Parathyroid adenoma (tissue), 2 donors: ENCODE measurements around the gene PHC3.

Source experiments
- H2AFZ ChIP-seq: fragments of 300-600 bp; sonication (generic); one replicate; pipeline ENCODE4 v1.7.0; 2017; ENCODE audit warnings: antibody characterized with exemption, mild to moderate bottlenecking
- H3K27ac ChIP-seq: fragments of 300-600 bp; sonication (generic); one replicate; pipeline ENCODE4 v1.7.0; 2017
- H3K27me3 ChIP-seq: fragments of 300-600 bp; sonication (generic); one replicate; pipeline ENCODE4 v1.7.0; 2017; ENCODE audit warnings: low read length; ENCODE audit not compliant: control insufficient read depth, insufficient read depth
- H3K36me3 ChIP-seq: fragments of 300-600 bp; sonication (generic); one replicate; pipeline ENCODE4 v1.7.0; 2017; ENCODE audit warnings: low read length; ENCODE audit not compliant: control insufficient read depth, insufficient read depth
- H3K4me1 ChIP-seq: fragments of 300-600 bp; sonication (generic); one replicate; pipeline ENCODE4 v1.7.0; 2017; ENCODE audit warnings: control low read depth
- H3K4me2 ChIP-seq: fragments of 300-600 bp; sonication (generic); one replicate; pipeline ENCODE4 v1.7.0; 2017; ENCODE audit warnings: low read length
- H3K4me3 ChIP-seq: fragments of 300-600 bp; sonication (generic); one replicate; pipeline ENCODE4 v1.7.0; 2017; ENCODE audit warnings: low read depth, low read length
- H3K79me2 ChIP-seq: fragments of 300-600 bp; sonication (generic); one replicate; pipeline ENCODE4 v1.7.0; 2017; ENCODE audit warnings: control low read depth
- H3K9ac ChIP-seq: fragments of 300-600 bp; sonication (generic); one replicate; pipeline ENCODE4 v1.7.0; 2017; ENCODE audit warnings: mild to moderate bottlenecking
- H3K9me3 ChIP-seq: fragments of 300-600 bp; sonication (generic); one replicate; pipeline ENCODE4 v1.7.0; 2017; ENCODE audit warnings: low read length; ENCODE audit not compliant: control insufficient read depth
- CTCF ChIP-seq: fragments of 300-600 bp; sonication (generic); IDR thresholded peaks from one replicate; pipeline ENCODE4 v1.7.0; 2017; ENCODE audit warnings: antibody characterized with exemption, mild to moderate bottlenecking
- donor health status: primary hyperparathyroidism.

PHC3 gene

GRCh38 chr3:170107941-170108340 is 73.6 kb downstream of the PHC3 start:
- no peak for TF ChIP-seq CTCF
- Histone ChIP-seq H3K9me3 (no peaks in the 10 kb centered on the region), H3K9ac (no peak overlapping the region), H3K4me3 (no peak overlapping the region), H3K27ac (no peak overlapping the region), H3K4me2 (no peak overlapping the region), H3K4me1 (peaks cover 13% of the 10 kb centered on the region), H3K79me2 (peaks cover 3% of the 10 kb centered on the region), H2AFZ (no peak overlapping the region), H3K36me3 (no peaks in the 10 kb centered on the region), H3K27me3 (no peaks in the 10 kb centered on the region)

GRCh38 chr3:170102431-170102830 is 79.1 kb downstream of the PHC3 start:
- Histone ChIP-seq H2AFZ (no peak overlapping the region), H3K79me2 (no peaks in the 10 kb centered on the region), H3K4me3 (no peak overlapping the region), H3K36me3 (no peaks in the 10 kb centered on the region), H3K4me1 (peaks cover 4% of the 10 kb centered on the region), H3K27ac (no peak overlapping the region), H3K9ac (no peak overlapping the region), H3K4me2 (no peak overlapping the region), H3K9me3 (no peaks in the 10 kb centered on the region), H3K27me3 (no peaks in the 10 kb centered on the region)
- TF ChIP-seq CTCF = no peak

GRCh38 chr3:170100944-170101343 is 80.6 kb downstream of the PHC3 start:
- Histone ChIP-seq H2AFZ (no peak overlapping the region), H3K9me3 (no peaks in the 10 kb centered on the region), H3K4me2 (no peak overlapping the region), H3K79me2 (no peaks in the 10 kb centered on the region), H3K27me3 (no peaks in the 10 kb centered on the region), H3K9ac (no peak overlapping the region), H3K4me1 (peaks cover 4% of the 10 kb centered on the region), H3K27ac (no peak overlapping the region), H3K4me3 (no peak overlapping the region), H3K36me3 (no peaks in the 10 kb centered on the region)
- TF ChIP-seq CTCF = no peak

GRCh38 chr3:170098753-170099152 is 82.8 kb downstream of the PHC3 start:
- Histone ChIP-seq H3K36me3 (no peaks in the 10 kb centered on the region), H3K4me2 (no peak overlapping the region), H3K9ac (no peak overlapping the region), H3K79me2 (no peaks in the 10 kb centered on the region), H3K27me3 (no peaks in the 10 kb centered on the region), H2AFZ (no peak overlapping the region), H3K4me1 (peaks cover 8% of the 10 kb centered on the region), H3K9me3 (no peaks in the 10 kb centered on the region), H3K27ac (no peak overlapping the region), H3K4me3 (no peak overlapping the region)
- no peak for TF ChIP-seq CTCF

- Histone ChIP-seq H3K9me3 (no peaks in the 10 kb centered on the region), H3K36me3 (no peaks in the 10 kb centered on the region), H3K79me2 (no peaks in the 10 kb centered on the region), H3K4me1 (peaks cover 8% of the 10 kb centered on the region), H3K9ac (no peak overlapping the region), H3K27ac (no peak overlapping the region), H3K27me3 (no peaks in the 10 kb centered on the region), H2AFZ (no peak overlapping the region), H3K4me3 (no peak overlapping the region), H3K4me2 (no peak overlapping the region)
- TF ChIP-seq CTCF = no peak
Observed at GRCh38 chr3:170096342-170096741, 85.2 kb downstream of the PHC3 start.
